DOHH2 (cell line): ENCODE measurements around the gene MT1F.

Source experiments
- CTCF ChIP-seq: fragments of 200-600 bp; sonication (generic); IDR thresholded peaks from one replicate; pipeline ENCODE4 v1.5.1; 2014; ENCODE audit warnings: antibody characterized with exemption, mild to moderate bottlenecking, low read depth, low read length; ENCODE audit not compliant: poor library complexity, severe bottlenecking
- EZH2phosphoT487 ChIP-seq: fragments of 200-600 bp; sonication (generic); IDR thresholded peaks from 2 replicates; pipeline ENCODE4 v1.6.1; 2017; ENCODE audit warnings: borderline replicate concordance, mild to moderate bottlenecking, antibody characterized with exemption, low read length, moderate library complexity, mixed read lengths

DNA sequence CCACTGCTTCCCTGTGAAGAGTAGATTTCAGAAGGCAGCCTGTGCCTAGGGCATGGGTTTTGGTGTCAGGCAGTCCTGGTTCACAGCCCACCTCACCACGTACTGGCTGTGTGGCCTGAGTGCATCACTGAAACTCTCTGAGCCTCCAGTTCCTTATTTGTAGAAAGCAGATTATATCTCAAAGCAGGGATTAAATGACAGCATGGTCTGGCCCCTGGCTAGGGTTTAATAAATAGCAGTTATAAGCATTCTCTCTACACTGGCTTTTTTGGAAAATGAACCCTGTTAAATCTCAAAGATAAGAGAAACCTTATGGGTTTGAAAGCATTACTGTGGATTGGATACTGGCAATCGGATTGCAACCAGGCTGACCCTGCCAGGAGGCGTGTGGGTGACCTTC lies 28.2 kb upstream of the MT1F start:
- TF ChIP-seq CTCF (no peak), EZH2phosphoT487 (no peak)
